ENCODE data around the gene MTERF4. TPM values are rescaled to one million over a fixed set of nuclear protein-coding genes. Genes with fewer than 3 reads are reported as not detected.

The MTERF4 gene
- total RNA-seq, 1 donor from 2014 or later = 53.7 TPM

DNA sequence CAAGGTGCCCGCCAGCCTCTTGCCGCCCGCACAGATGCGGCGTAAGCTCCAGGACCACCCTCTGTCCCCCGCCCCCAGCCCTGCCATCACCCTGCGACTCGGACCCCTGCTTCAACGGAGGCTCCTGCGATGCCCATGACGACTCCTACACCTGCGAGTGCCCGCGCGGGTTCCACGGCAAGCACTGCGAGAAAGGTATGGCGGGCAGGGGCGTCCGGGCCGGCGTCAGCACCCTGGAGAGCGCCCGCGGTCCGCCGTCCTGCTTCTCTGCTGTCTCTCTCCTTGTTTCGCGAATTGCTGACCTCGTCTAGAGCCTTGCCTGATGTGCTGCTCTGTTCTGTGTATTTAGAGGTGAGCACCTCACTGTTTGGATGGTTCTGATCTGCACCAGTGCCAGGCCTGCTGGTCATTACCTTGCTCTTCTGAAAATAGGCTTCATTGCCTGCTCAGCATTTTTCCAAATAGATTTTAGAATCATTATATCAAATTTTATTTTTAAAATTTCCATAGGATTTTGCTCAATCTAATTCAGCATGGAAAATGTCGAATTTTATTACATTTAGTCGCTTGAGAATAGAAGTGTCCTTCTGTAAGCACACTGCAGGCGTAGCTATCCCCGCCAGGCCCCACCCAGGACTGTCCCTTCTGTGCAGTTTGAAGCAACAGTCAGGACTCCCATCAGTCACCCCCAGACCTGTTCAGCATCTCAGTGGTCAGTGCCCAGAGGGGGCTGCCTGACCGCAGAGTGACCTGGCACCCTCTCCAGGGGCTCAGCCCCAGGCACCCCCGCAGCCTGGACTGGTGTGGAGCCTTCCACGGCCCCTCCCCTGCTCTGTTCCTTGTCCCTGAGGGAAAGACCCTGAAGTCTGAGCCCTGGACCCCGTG lies 52.1 kb downstream of the MTERF4 start:
- TF ChIP-seq, protein P1, sequence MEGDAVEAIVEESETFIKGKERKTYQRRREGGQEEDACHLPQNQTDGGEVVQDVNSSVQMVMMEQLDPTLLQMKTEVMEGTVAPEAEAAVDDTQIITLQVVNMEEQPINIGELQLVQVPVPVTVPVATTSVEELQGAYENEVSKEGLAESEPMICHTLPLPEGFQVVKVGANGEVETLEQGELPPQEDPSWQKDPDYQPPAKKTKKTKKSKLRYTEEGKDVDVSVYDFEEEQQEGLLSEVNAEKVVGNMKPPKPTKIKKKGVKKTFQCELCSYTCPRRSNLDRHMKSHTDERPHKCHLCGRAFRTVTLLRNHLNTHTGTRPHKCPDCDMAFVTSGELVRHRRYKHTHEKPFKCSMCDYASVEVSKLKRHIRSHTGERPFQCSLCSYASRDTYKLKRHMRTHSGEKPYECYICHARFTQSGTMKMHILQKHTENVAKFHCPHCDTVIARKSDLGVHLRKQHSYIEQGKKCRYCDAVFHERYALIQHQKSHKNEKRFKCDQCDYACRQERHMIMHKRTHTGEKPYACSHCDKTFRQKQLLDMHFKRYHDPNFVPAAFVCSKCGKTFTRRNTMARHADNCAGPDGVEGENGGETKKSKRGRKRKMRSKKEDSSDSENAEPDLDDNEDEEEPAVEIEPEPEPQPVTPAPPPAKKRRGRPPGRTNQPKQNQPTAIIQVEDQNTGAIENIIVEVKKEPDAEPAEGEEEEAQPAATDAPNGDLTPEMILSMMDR (IDR thresholded peaks at IDR 0.05; ENCODE audit: unreplicated experiment) = no peak
- H3K9me3 Mint-ChIP-seq = peaks cover 15% of the 10 kb centered on the region
- H3K27me3 Mint-ChIP-seq (ENCODE audit: low read depth) = peaks cover 29% of the 10 kb centered on the region
- no peak overlapping the region for H3K27ac Mint-ChIP-seq
- peak; percentile 51 to 82 for DNase-seq (ENCODE audit: low spot score in 2 of 2, unreplicated experiment in 2 of 2)
- no peaks in the 10 kb centered on the region for H3K4me1 Mint-ChIP-seq
- H3K36me3 Mint-ChIP-seq = no peaks in the 10 kb centered on the region
- no peak overlapping the region for H3K4me3 Mint-ChIP-seq

DNA sequence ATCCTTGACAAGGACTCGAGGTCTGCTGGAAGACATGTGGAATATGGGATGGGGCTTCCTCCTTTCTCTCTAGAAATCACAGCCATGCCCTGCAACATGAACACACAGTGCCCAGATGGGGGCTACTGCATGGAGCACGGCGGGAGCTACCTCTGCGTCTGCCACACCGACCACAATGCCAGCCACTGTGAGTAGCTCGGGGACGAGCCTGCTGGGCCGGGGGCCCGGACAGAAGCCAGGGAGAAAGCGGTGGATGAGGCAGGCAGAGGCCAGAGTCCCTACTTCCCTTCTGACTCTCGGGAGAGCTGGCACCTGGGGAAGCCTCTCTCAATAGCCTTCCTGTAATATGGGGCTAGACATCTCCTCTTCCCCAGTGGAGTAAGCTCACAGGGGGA lies 53.1 kb downstream of the MTERF4 start:
- Mint-ChIP-seq H3K4me3 (no peak overlapping the region), H3K27me3 (ENCODE audit: low read depth) (peaks cover 24% of the 10 kb centered on the region), H3K27ac (no peak overlapping the region), H3K4me1 (no peaks in the 10 kb centered on the region), H3K36me3 (no peaks in the 10 kb centered on the region), H3K9me3 (peaks cover 17% of the 10 kb centered on the region)
- DNase-seq (ENCODE audit: low spot score in 2 of 2, unreplicated experiment in 2 of 2) = no peak
- TF ChIP-seq, protein P1 (IDR thresholded peaks at IDR 0.05; ENCODE audit: unreplicated experiment) = no peak

- no peak for DNase-seq (ENCODE audit: low spot score in 2 of 2, unreplicated experiment in 2 of 2)
- TF ChIP-seq, protein P1 (IDR thresholded peaks at IDR 0.05; ENCODE audit: unreplicated experiment) = no peak
- Mint-ChIP-seq H3K27ac (no peak overlapping the region), H3K4me1 (no peaks in the 10 kb centered on the region), H3K9me3 (peaks cover 17% of the 10 kb centered on the region), H3K4me3 (no peak overlapping the region), H3K36me3 (no peaks in the 10 kb centered on the region), H3K27me3 (ENCODE audit: low read depth) (peaks cover 28% of the 10 kb centered on the region)
Measured at GRCh38 chr2:241048149-241048948, 53.7 kb downstream of the MTERF4 start.

- TF ChIP-seq, protein P1 (IDR thresholded peaks at IDR 0.05; ENCODE audit: unreplicated experiment) = no peak
- H3K4me3 Mint-ChIP-seq = no peak overlapping the region
- no peaks in the 10 kb centered on the region for H3K4me1 Mint-ChIP-seq
- no peaks in the 10 kb centered on the region for H3K36me3 Mint-ChIP-seq
- DNase-seq (ENCODE audit: low spot score in 2 of 2, unreplicated experiment in 2 of 2) = no peak
- H3K27me3 Mint-ChIP-seq (ENCODE audit: low read depth) = peaks cover 37% of the 10 kb centered on the region
- H3K27ac Mint-ChIP-seq = no peak overlapping the region
- peaks cover 17% of the 10 kb centered on the region for H3K9me3 Mint-ChIP-seq
Measured at GRCh38 chr2:241047253-241048010, 54.7 kb downstream of the MTERF4 start.

Other genes starting within 250 kb of the MTERF4 start
- gene AGXT, start 233.5 kb downstream of the MTERF4 start, total RNA-seq = not detected in 3 replicates
- gene MAB21L4, start 206.1 kb downstream of the MTERF4 start, total RNA-seq = 2.0 to 3.2 TPM (median 2.4 TPM) in 3 replicates
- gene CROCC2, start 196.0 kb downstream of the MTERF4 start, total RNA-seq = 0.16 to 0.32 TPM (median 0.16 TPM) in 3 replicates
- 7.1 to 10.5 TPM (median 9.4 TPM) in 3 replicates for gene SNED1, start 103.7 kb downstream of the MTERF4 start, total RNA-seq
- gene PASK, start 47.2 kb upstream of the MTERF4 start, total RNA-seq = 26.1 to 31.0 TPM (median 30.8 TPM) in 3 replicates
- 37.3 to 40.4 TPM (median 37.8 TPM) in 3 replicates for gene PPP1R7, start 48.2 kb upstream of the MTERF4 start, total RNA-seq
- gene ANO7, start 86.4 kb upstream of the MTERF4 start, total RNA-seq = 3.8 to 4.5 TPM (median 3.8 TPM) in 3 replicates
- 479 to 484 TPM (median 480 TPM) in 3 replicates for gene HDLBP, start 213.4 kb upstream of the MTERF4 start, total RNA-seq
- 507 to 522 TPM (median 508 TPM) in 3 replicates for gene SEPTIN2, start 213.6 kb upstream of the MTERF4 start, total RNA-seq

All from mesothelial cell of epicardium (in vitro differentiated cells).